GM13976 (cell line): ENCODE data around the gene HKDC1.

ENCODE experiments used
- DNase-seq: peaks from one replicate; pipeline ENCODE4 v3.0.0; 2012; ENCODE audit warnings: low spot score
- in situ Hi-C: fragments of 300-500 bp; cut with MboI; formaldehyde crosslinking; loops from one replicate; pipeline ENCODE4 v1.12.0; 2022; ENCODE audit warnings: low sequenced_read_pairs, mixed read lengths, inconsistent platforms; ENCODE audit not compliant: unreplicated experiment
- TF ChIP-seq, protein P1 (sequence below): IDR thresholded peaks from 2 replicates; pipeline ENCODE4 v1.5.1; 2012; ENCODE audit warnings: borderline replicate concordance, mild to moderate bottlenecking; ENCODE audit not compliant: insufficient read depth; ENCODE audit errors: extremely low read depth, missing control alignments, control extremely low read depth

HKDC1 gene

DNA sequence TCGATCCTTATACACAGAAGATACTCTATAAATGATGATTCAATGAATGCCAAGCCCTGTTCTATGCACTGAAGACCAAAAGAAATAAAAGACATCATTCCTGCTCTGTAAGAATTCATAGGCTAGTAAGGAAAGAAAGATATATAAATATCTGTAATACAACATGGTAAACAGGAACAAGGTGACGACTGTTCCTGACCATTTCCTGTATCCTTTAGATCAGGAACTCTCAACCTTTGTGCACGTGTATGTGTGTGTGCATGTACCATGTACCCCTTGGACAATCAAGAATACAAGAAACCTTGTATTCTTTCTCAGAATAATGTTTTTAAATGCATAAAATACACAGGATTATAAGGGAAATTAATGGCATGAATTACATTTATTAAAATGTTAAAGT lies 50.9 kb downstream of the HKDC1 start:
- TF ChIP-seq, protein P1, sequence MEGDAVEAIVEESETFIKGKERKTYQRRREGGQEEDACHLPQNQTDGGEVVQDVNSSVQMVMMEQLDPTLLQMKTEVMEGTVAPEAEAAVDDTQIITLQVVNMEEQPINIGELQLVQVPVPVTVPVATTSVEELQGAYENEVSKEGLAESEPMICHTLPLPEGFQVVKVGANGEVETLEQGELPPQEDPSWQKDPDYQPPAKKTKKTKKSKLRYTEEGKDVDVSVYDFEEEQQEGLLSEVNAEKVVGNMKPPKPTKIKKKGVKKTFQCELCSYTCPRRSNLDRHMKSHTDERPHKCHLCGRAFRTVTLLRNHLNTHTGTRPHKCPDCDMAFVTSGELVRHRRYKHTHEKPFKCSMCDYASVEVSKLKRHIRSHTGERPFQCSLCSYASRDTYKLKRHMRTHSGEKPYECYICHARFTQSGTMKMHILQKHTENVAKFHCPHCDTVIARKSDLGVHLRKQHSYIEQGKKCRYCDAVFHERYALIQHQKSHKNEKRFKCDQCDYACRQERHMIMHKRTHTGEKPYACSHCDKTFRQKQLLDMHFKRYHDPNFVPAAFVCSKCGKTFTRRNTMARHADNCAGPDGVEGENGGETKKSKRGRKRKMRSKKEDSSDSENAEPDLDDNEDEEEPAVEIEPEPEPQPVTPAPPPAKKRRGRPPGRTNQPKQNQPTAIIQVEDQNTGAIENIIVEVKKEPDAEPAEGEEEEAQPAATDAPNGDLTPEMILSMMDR, result no peak
- DNase-seq, result no peak
- in situ Hi-C loops, result no loop called here

DNA sequence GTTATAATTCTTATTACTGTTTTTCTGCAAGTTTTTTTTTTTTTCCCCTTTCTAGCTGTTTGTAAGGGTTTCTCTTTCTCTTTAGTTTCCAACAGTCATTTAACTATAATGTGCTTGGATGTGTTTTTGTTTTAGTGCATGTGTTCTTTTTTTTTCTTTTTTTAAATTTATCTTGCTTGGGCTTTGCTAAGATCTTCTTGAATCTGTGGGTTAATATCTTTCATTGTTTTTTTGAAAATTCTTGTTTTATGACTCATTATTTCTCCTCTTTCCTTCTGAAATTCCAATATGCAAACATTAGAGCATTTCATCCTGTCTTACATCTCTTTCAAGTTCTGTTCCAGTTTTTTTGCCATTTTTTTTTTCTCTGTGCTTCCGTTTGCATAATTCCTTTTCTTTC lies 52.5 kb downstream of the HKDC1 start:
- in situ Hi-C loops, result no loop called here
- TF ChIP-seq, protein P1, result no peak
- no peak for DNase-seq

DNA sequence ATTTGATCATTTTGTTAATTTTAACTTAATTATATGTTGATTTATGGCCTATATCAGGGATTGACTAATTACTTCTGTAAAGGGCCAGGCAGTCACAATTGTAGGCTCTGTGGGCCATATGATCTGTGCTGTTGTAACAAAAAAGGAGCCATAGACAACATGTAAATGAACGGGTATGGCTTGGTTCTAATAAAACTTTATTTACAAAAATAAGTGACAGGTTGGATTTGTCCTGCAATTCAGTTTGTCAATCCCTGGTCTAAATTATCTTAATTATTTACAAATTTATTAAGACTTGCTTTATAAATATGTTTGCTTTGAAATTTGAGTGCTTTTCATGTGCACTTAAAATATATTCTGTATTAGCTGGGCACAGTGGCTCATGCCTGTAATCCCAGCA lies 55.3 kb downstream of the HKDC1 start:
- no peak for DNase-seq
- TF ChIP-seq, protein P1, result no peak
- in situ Hi-C loops, result no loop called here

GRCh38 chr10:69276503-69276902 lies 56.4 kb downstream of the HKDC1 start:
- no peak for DNase-seq
- in situ Hi-C loops, result no loop called here
- TF ChIP-seq, protein P1, result no peak

GRCh38 chr10:69278446-69278963 lies 58.4 kb downstream of the HKDC1 start, which contains the start of gene HK1:
Gene HK1 (plus strand): TSS chr10:69278496.
- DNase-seq, result no peak
- in situ Hi-C loops, result no loop called here
- TF ChIP-seq, protein P1, result no peak

GRCh38 chr10:69279110-69279509 lies 59.0 kb downstream of the HKDC1 start:
- no peak for DNase-seq
- TF ChIP-seq, protein P1, result no peak
- in situ Hi-C loops, result no loop called here
